Adrenal gland (tissue), 5 donors: Measurements from ENCODE around the gene CYTH3.

ENCODE experiments used
- POLR2A ChIP-seq, 2 donors: fragments of 450-650 bp; IDR thresholded peaks; one replicate each; pipeline ENCODE4 v1.6.1; 2017; ENCODE audit warnings: antibody characterized with exemption in 2 of 2, mild to moderate bottlenecking in 2 of 2, moderate library complexity in 1 of 2
- TF ChIP-seq, protein P1 (sequence below), 6 experiments: fragments of 450-650 bp in 4 of 6; fragments of 200-600 bp in 2 of 6; sonication (generic) in 1 of 6; IDR thresholded peaks; 1 replicate in 5 of 6; 2 replicates in 1 of 6; pipeline versions ENCODE4 v1.5.1 to v1.8.0; 2016 to 2021; ENCODE audit warnings: antibody characterized with exemption in 6 of 6, mild to moderate bottlenecking in 2 of 6, moderate library complexity in 1 of 6
- donor health status: DM: no; HTN: no; CAD: no.

- TF ChIP-seq, protein P1, sequence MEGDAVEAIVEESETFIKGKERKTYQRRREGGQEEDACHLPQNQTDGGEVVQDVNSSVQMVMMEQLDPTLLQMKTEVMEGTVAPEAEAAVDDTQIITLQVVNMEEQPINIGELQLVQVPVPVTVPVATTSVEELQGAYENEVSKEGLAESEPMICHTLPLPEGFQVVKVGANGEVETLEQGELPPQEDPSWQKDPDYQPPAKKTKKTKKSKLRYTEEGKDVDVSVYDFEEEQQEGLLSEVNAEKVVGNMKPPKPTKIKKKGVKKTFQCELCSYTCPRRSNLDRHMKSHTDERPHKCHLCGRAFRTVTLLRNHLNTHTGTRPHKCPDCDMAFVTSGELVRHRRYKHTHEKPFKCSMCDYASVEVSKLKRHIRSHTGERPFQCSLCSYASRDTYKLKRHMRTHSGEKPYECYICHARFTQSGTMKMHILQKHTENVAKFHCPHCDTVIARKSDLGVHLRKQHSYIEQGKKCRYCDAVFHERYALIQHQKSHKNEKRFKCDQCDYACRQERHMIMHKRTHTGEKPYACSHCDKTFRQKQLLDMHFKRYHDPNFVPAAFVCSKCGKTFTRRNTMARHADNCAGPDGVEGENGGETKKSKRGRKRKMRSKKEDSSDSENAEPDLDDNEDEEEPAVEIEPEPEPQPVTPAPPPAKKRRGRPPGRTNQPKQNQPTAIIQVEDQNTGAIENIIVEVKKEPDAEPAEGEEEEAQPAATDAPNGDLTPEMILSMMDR (IDR thresholded peaks at IDR 0.05), result no peak
- no peak for TF ChIP-seq POLR2A (IDR thresholded peaks at IDR 0.05)
Measured at GRCh38 chr7:6254866-6255265, 17.6 kb downstream of the CYTH3 start.
